Ectodermal cell (in vitro differentiated cells): ENCODE results near the gene PIK3R3.
"Not testable (repeated sequence)": the region's sequence is repeated elsewhere in the genome, so short reads cannot be mapped to it uniquely, and the experiment has no call there.

Experiments
- H3K27ac ChIP-seq: 2 replicates; pipeline ENCODE4 v1.7.0; 2013; ENCODE audit warnings: mild to moderate bottlenecking, low read depth, low read length; ENCODE audit not compliant: insufficient read depth, poor library complexity, severe bottlenecking
- H3K27me3 ChIP-seq: 2 replicates; pipeline ENCODE4 v1.7.0; 2013; ENCODE audit warnings: mild to moderate bottlenecking, low read length; ENCODE audit not compliant: insufficient read depth, control insufficient read depth, poor library complexity, severe bottlenecking
- H3K36me3 ChIP-seq: one replicate; pipeline ENCODE4 v1.7.0; 2013; ENCODE audit warnings: low read length; ENCODE audit not compliant: control insufficient read depth, insufficient read depth
- H3K4me1 ChIP-seq: one replicate; pipeline ENCODE4 v1.7.0; 2013; ENCODE audit warnings: low read length; ENCODE audit not compliant: control insufficient read depth, insufficient read depth
- H3K4me3 ChIP-seq: 2 replicates; pipeline ENCODE4 v1.7.0; 2013; ENCODE audit warnings: low read depth, low read length, control low read depth; ENCODE audit not compliant: insufficient read depth
- H3K9me3 ChIP-seq: 2 replicates; pipeline ENCODE4 v1.7.0; 2013; ENCODE audit warnings: mild to moderate bottlenecking, low read length, moderate library complexity; ENCODE audit not compliant: control insufficient read depth
- WGBS, 2 experiments: methylation state at CpG; one replicate each; pipeline ENCODE4 v1.1.7; 2013; ENCODE audit warnings: missing lambda C conversion rate in 2 of 2; 5-methylcytosine and 5-hydroxymethylcytosine counted together

Gene PIK3R3

DNA sequence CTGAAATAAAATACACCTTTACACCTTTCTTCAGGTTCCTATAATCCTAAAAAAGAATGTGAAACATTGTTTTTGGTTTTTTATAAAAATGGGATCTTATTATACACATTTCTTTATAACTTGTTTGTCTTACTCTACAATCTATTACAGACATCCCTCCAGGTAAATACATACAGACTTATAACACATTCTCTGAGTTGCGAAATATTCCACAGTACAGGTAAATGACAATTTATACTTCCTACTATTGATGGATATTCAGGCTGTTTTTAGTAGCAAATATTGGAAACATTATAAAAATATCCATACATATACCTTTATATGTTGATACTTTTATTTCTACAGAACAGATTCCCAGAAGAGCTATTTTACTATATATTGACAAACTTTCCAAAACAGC, 20.3 kb downstream of the PIK3R3 start:
- WGBS, 2 experiments: no CpG with 5 or more reads among the region's 1 CpG
- H3K27me3 ChIP-seq: no peaks in the 10 kb centered on the region

DNA sequence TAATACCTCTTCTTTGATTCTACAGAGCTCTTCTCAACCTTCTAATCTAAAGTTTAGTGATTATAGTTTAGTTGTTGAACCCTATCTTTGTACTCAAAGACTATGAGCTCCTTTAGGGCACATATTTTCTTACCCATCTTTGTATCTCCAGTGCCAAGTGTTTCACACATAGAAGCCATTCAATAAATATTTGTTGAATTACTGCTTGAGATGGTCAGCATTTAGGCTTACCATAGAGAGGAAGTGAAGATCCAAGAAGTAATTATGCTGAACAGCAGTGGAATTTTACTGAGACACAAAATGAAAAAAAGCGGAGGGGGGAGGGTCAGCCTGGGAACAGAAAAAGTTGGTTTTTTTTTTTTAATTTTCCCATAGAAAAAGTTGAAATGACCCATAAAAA, 21.9 kb downstream of the PIK3R3 start:
- Histone ChIP-seq H3K27ac (no peak overlapping the region), H3K27me3 (no peaks in the 10 kb centered on the region), H3K4me3 (no peak overlapping the region), H3K4me1 (no peaks in the 10 kb centered on the region), H3K36me3 (no peaks in the 10 kb centered on the region), H3K9me3 (no peaks in the 10 kb centered on the region)
- WGBS, 2 experiments: 100% methylated on average over 1 of the region's 1 CpG

More for the DNA sequence above, 20.3 kb downstream of the PIK3R3 start:
- no peak overlapping the region for H3K27ac ChIP-seq
- H3K36me3 ChIP-seq: no peaks in the 10 kb centered on the region
- no peaks in the 10 kb centered on the region for H3K4me1 ChIP-seq
- H3K9me3 ChIP-seq: no peaks in the 10 kb centered on the region
- no peak overlapping the region for H3K4me3 ChIP-seq

DNA sequence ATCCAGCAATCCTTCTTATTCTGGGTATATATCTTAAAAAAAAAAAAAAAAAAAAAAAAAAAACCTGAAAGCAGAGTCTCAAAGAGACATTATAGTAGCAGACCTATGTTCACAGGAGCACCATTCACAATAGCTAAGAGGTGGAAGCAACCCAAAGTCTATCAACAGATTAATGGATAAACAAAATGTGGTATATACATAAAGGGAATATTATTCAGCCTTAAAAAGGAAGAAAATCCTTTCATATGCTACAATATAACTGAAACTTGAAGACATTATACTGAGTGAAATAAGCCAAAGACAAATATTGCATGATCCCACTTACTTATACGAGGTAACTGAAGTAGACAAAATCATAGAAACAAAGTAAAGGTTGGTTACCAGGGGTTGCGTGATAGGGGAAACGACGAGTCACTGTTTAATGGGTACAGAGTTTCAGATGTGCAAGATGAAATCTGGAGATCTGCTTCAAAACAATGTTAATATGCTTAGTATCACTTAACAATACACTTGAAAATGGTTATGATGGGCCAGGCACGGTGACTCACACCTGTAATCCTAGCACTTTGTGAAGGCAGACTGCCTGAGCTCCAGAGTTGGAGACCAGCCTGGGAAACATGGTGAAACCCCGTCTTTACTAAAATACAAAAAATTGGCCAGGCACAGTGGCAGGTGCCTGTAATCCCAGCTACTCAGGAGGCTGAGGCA, 29.5 kb downstream of the PIK3R3 start:
- 96 to 97% methylated on average over 6 of the region's 6 CpGs for WGBS, 2 experiments
- H3K36me3 ChIP-seq: peaks cover 10% of the 10 kb centered on the region

DNA sequence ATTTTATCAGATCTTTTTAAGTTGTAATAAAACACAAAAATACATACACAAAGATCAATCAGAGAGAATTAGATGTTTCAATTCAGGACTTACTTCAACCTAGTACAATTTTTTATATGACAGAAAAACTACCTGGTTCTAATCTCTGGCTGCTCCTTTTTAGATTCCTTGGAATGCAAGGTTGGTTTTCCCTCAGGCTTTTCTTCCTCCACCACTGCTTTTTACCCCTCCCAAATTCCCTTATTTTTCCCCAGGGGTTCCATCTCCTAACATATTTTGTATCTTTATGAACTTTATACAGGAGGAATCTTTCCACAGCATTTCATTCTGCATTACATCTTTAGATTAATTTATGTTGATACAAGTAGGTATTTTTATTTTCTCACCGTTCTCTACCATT, 33.2 kb downstream of the PIK3R3 start:
- H3K4me1 ChIP-seq: no peaks in the 10 kb centered on the region
- peaks cover 10% of the 10 kb centered on the region for H3K36me3 ChIP-seq
- H3K4me3 ChIP-seq: no peak overlapping the region
- no peaks in the 10 kb centered on the region for H3K27me3 ChIP-seq
- no peak overlapping the region for H3K27ac ChIP-seq
- no peaks in the 10 kb centered on the region for H3K9me3 ChIP-seq
- WGBS, 2 experiments: 100% methylated on average over 1 of the region's 1 CpG; no CpG with 5 or more reads in 1 of the 2 experiments

More for the DNA sequence above, 29.5 kb downstream of the PIK3R3 start:
- no peak overlapping the region for H3K27ac ChIP-seq
- H3K4me1 ChIP-seq: no peaks in the 10 kb centered on the region
- H3K4me3 ChIP-seq: no peak overlapping the region
- no peaks in the 10 kb centered on the region for H3K9me3 ChIP-seq
- no peaks in the 10 kb centered on the region for H3K27me3 ChIP-seq

DNA sequence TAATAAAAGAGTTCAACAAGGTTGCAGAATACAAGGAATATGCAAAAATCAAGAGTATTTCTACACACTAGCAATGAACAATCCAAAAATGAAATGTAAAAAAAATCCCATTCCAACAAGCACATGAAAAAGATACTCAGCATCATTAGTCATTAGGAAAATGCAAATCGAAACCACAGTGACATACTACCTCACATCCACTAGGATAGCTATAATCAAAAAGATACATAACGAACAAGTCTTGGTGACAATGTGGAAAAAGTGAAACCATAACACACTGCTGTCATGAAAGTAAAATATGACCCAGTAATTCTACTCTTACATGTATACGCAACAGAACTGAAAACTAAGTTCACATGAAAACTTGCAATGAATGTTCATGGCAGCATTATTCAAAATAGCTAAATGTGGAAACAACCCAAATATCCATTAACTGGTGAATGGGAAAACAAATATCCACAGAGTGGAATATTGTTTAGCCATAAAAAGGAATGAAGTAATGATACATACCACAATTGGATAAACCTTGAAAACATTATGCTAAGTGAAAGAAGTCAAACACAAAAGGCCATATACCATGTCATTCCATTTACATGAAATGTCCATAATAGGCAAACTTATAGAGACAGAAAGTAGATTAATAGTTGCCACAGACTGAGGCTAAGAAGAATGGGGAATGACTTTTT, 34.3 kb downstream of the PIK3R3 start:
- no peaks in the 10 kb centered on the region for H3K27me3 ChIP-seq
- no peaks in the 10 kb centered on the region for H3K9me3 ChIP-seq
- H3K4me1 ChIP-seq: no peaks in the 10 kb centered on the region
- peaks cover 10% of the 10 kb centered on the region for H3K36me3 ChIP-seq
- 90 to 96% methylated on average over 3 of the region's 3 CpGs for WGBS, 2 experiments
- H3K27ac ChIP-seq: no peak overlapping the region
- no peak overlapping the region for H3K4me3 ChIP-seq

GRCh38 chr1:46097149-46097472, 35.3 kb downstream of the PIK3R3 start:
- Histone ChIP-seq H3K4me3 (no peak overlapping the region), H3K27ac (no peak overlapping the region), H3K9me3 (no peaks in the 10 kb centered on the region), H3K27me3 (no peaks in the 10 kb centered on the region), H3K36me3 (peaks cover 7% of the 10 kb centered on the region), H3K4me1 (no peaks in the 10 kb centered on the region)
- WGBS, 2 experiments: 87 to 97% methylated on average over 1 of the region's 1 CpG

DNA sequence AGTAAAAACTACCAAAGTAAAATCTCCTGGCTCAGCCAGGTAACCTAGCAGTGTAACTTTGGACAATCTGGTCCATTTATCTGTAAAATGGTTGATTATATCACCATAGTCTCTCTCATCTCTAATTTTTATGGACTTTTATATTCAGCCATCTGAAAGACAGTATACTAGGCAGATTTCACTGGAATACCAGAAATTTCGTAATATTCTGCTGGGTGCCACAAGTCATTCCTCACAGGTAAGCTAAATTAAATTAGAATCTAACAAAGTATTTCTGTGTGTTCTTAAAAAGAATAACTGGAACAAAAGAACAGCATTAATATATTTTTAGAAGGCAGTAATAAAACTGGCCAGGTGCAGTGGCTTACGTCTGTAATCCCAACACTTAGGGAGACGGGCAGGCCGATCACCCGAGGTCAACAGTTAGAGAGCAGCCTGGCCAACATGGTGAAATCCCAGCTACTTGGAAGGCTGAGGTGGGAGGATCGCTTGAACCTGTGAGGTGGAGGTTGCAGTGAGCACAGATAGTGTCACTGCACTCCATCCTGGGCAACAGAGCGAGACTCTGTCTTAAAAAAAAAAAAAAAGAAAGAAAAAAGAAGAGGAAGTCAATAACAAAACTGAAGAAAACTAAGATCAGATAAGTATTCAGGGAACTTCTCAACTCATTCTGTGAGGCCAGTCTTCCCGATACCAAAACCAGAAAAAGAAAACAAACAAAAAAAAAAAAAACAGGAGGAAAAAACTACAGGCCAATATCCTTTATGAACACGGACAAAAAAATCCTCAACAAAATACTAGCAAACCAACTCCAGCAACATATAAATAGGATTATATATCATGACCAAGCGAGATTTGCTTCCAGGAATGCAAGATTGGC, 35.9 kb downstream of the PIK3R3 start:
- H3K27ac ChIP-seq: no peak overlapping the region
- whole genome bisulfite sequencing, 2 experiments: 88 to 94% methylated on average over 9 to 10 of the region's 10 CpGs
- H3K27me3 ChIP-seq: no peaks in the 10 kb centered on the region
- H3K9me3 ChIP-seq: no peaks in the 10 kb centered on the region
- no peaks in the 10 kb centered on the region for H3K4me1 ChIP-seq
- H3K36me3 ChIP-seq: peaks cover 6% of the 10 kb centered on the region
- no peak overlapping the region for H3K4me3 ChIP-seq

GRCh38 chr1:46095110-46095509, 37.3 kb downstream of the PIK3R3 start:
- 95 to 97% methylated on average over 3 of the region's 3 CpGs for WGBS, 2 experiments
- H3K27me3 ChIP-seq: not testable (repeated sequence)

DNA sequence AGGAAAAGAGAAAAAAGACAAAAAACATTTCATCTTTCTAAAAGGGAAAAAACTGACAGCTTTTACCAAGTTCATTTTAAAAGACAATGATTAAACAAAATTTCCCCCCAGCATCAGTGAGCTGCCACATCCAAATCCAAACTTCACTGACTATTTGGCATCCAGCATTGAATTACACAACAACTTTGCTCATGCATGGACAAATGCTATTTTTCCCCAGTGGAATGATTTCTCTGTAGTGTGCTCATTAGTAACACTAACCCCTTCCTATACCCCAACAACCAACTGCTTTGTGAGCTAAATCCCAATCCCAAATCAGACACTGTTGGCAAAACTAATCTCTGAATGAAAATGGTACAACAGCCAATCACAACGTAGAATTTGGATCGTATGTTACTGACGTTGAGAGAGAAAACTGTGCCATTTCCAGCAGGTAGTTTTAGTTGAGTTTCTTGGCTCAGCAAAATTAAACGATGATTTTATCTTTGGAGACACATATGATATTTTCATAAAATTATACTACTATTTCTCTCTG, 37.9 kb downstream of the PIK3R3 start:
- 94 to 99% methylated on average over 3 to 4 of the region's 4 CpGs for WGBS, 2 experiments
- H3K4me1 ChIP-seq: no peaks in the 10 kb centered on the region
- H3K27me3 ChIP-seq: no peaks in the 10 kb centered on the region
- no peak overlapping the region for H3K4me3 ChIP-seq
- H3K27ac ChIP-seq: no peak overlapping the region
- no peaks in the 10 kb centered on the region for H3K36me3 ChIP-seq
- no peaks in the 10 kb centered on the region for H3K9me3 ChIP-seq

More at GRCh38 chr1:46095110-46095509, 37.3 kb downstream of the PIK3R3 start:
- not testable (repeated sequence) for H3K4me1 ChIP-seq, H3K4me3 ChIP-seq, H3K27ac ChIP-seq, H3K9me3 ChIP-seq, H3K36me3 ChIP-seq

DNA sequence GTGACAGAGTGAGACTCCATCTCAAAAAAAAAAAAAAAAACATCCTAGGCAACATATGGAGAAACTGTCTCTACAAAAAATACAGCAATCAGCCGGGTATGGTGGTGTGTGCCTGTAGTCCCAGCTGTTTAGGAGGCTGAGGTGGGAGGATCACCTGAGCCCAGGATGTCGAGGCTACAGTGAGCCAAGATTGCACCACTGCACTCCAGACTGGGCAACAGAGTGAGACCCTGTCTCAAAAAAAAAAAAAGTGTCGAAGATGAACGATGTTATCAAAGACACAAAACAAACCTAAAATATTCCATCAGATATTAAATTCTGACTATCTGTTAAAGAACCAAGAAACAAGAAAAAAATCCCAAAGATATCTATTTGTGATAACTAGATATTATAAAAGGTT, 38.6 kb downstream of the PIK3R3 start:
- H3K4me3 ChIP-seq, H3K4me1 ChIP-seq, H3K9me3 ChIP-seq, H3K27me3 ChIP-seq, H3K27ac ChIP-seq, H3K36me3 ChIP-seq: not testable (repeated sequence)
- WGBS, 2 experiments: 92 to 98% methylated on average over 4 of the region's 4 CpGs
